H9 (cell line): ENCODE measurements around the gene AEBP2. TPM values are rescaled to one million over a fixed set of nuclear protein-coding genes. Genes with fewer than 3 reads are reported as not detected.

Experiments
- DNase-seq: peaks from one replicate; pipeline ENCODE4 v3.0.0-alpha.2; 2017
- H2AFZ ChIP-seq: one replicate; pipeline ENCODE4 v1.6.1; 2013; ENCODE audit warnings: mild to moderate bottlenecking, low read length, control low read depth, moderate library complexity
- H2AK5ac ChIP-seq: 2 replicates; pipeline ENCODE4 v1.6.1; 2013; ENCODE audit warnings: low read length, control low read depth, mixed read lengths; ENCODE audit not compliant: insufficient read length
- H2BK120ac ChIP-seq: one replicate; pipeline ENCODE4 v1.6.1; 2013; ENCODE audit warnings: low read depth, mild to moderate bottlenecking, low read length, control low read depth, inconsistent platforms; ENCODE audit not compliant: poor library complexity, severe bottlenecking
- H2BK12ac ChIP-seq: 2 replicates; pipeline ENCODE4 v1.6.1; 2013; ENCODE audit warnings: low read length, control low read depth, mixed read lengths, low read depth; ENCODE audit not compliant: insufficient read length
- H2BK15ac ChIP-seq: 2 replicates; pipeline ENCODE4 v1.6.1; 2013; ENCODE audit warnings: low read depth, low read length, control low read depth
- H2BK20ac ChIP-seq: one replicate; pipeline ENCODE4 v1.6.1; 2013; ENCODE audit warnings: low read depth, mild to moderate bottlenecking, low read length, control low read depth, inconsistent platforms; ENCODE audit not compliant: poor library complexity, severe bottlenecking
- H2BK5ac ChIP-seq: 2 replicates; pipeline ENCODE4 v1.6.1; 2013; ENCODE audit warnings: low read length, control low read depth, mixed read lengths; ENCODE audit not compliant: insufficient read length
- H3K14ac ChIP-seq: 2 replicates; pipeline ENCODE4 v1.6.1; 2013; ENCODE audit warnings: low read length, control low read depth; ENCODE audit not compliant: insufficient read depth
- H3K18ac ChIP-seq: 2 replicates; pipeline ENCODE4 v1.6.1; 2013; ENCODE audit warnings: low read depth, mild to moderate bottlenecking, mixed read lengths, low read length, control low read depth; ENCODE audit not compliant: insufficient read length
- H3K23ac ChIP-seq: 2 replicates; pipeline ENCODE4 v1.6.1; 2013; ENCODE audit warnings: low read length, control low read depth, mixed read lengths, low read depth; ENCODE audit not compliant: insufficient read length
- H3K23me2 ChIP-seq: 2 replicates; pipeline ENCODE4 v1.6.1; 2013; ENCODE audit warnings: low read depth, mild to moderate bottlenecking, mixed read lengths, low read length, control low read depth; ENCODE audit not compliant: insufficient read length, poor library complexity, severe bottlenecking
- H3K27ac ChIP-seq: 2 replicates; pipeline ENCODE4 v1.5.1; 2013; ENCODE audit warnings: low read length, control low read depth, mixed read lengths, low read depth; ENCODE audit not compliant: insufficient read length
- H3K27me3 ChIP-seq: 2 replicates; pipeline ENCODE4 v1.6.1; 2013; ENCODE audit warnings: low read length, control low read depth, inconsistent platforms; ENCODE audit not compliant: insufficient read depth
- H3K4ac ChIP-seq: 2 replicates; pipeline ENCODE4 v1.6.1; 2013; ENCODE audit warnings: low read depth, mild to moderate bottlenecking, control low read depth, inconsistent platforms, low read length, moderate library complexity
- H3K4me1 ChIP-seq: 2 replicates; pipeline ENCODE4 v1.6.1; 2013; ENCODE audit warnings: low read length, control low read depth, inconsistent platforms; ENCODE audit not compliant: insufficient read depth
- H3K4me2 ChIP-seq: 2 replicates; pipeline ENCODE4 v1.6.1; 2013; ENCODE audit warnings: low read length, control low read depth, mixed read lengths; ENCODE audit not compliant: insufficient read length, insufficient read depth
- H3K56ac ChIP-seq: 2 replicates; pipeline ENCODE4 v1.6.1; 2013; ENCODE audit warnings: low read depth, mild to moderate bottlenecking, mixed read lengths, low read length, control low read depth; ENCODE audit not compliant: insufficient read length
- H3K79me1 ChIP-seq: 2 replicates; pipeline ENCODE4 v1.6.1; 2013; ENCODE audit warnings: low read depth, mild to moderate bottlenecking, moderate library complexity, low read length, control low read depth, inconsistent platforms; ENCODE audit not compliant: insufficient read depth, poor library complexity, severe bottlenecking
- H3K79me2 ChIP-seq: 2 replicates; pipeline ENCODE4 v1.6.1; 2013; ENCODE audit warnings: low read length, control low read depth, inconsistent platforms; ENCODE audit not compliant: insufficient read depth
- H3K9ac ChIP-seq: 2 replicates; pipeline ENCODE4 v1.6.1; 2013; ENCODE audit warnings: low read length, control low read depth, mixed read lengths; ENCODE audit not compliant: insufficient read length; ENCODE audit errors: extremely low read depth
- H3K9me3 ChIP-seq: one replicate; pipeline ENCODE4 v1.6.1; 2013; ENCODE audit warnings: low read depth, low read length, inconsistent platforms; ENCODE audit not compliant: control insufficient read depth
- H3T11ph ChIP-seq: one replicate; pipeline ENCODE4 v1.6.1; 2013; ENCODE audit warnings: mild to moderate bottlenecking, low read length, control low read depth, inconsistent platforms
- H4K20me1 ChIP-seq: one replicate; pipeline ENCODE4 v1.6.1; 2013; ENCODE audit not compliant: control insufficient read depth, insufficient read length, insufficient read depth
- H4K5ac ChIP-seq: 2 replicates; pipeline ENCODE4 v1.6.1; 2013; ENCODE audit warnings: low read depth, mild to moderate bottlenecking, mixed read lengths, low read length, control low read depth; ENCODE audit not compliant: insufficient read length
- H4K8ac ChIP-seq: replicated peaks from 2 replicates; pipeline ENCODE4 v1.6.1; 2013; ENCODE audit warnings: low read length, control low read depth, mixed read lengths, low read depth; ENCODE audit not compliant: insufficient read length
- H4K91ac ChIP-seq: 2 replicates; pipeline ENCODE4 v1.6.1; 2013; ENCODE audit warnings: low read depth, mild to moderate bottlenecking, moderate library complexity, mixed read lengths, low read length, control low read depth; ENCODE audit not compliant: insufficient read length
- H3K27ac Mint-ChIP-seq, 3 experiments: 2 replicates in 2 of 3; 3 replicates in 1 of 3; pipeline ENCODE4 v1.8.0; 2020 to 2021; ENCODE audit warnings: mixed read lengths in 3 of 3, mild to moderate bottlenecking in 1 of 3, moderate library complexity in 1 of 3
- H3K27me3 Mint-ChIP-seq: 2 replicates; pipeline ENCODE4 v1.8.0; 2021; ENCODE audit warnings: low read depth, mild to moderate bottlenecking, moderate library complexity, mixed read lengths
- H3K36me3 Mint-ChIP-seq, 3 experiments: 2 replicates in 2 of 3; 3 replicates in 1 of 3; pipeline ENCODE4 v1.8.0; 2020 to 2021; ENCODE audit warnings: low read depth in 3 of 3, mixed read lengths in 3 of 3; ENCODE audit not compliant: insufficient read depth in 1 of 3
- H3K4me1 Mint-ChIP-seq, 2 experiments: 2 replicates each; pipeline ENCODE4 v1.8.0; 2020; ENCODE audit warnings: mixed read lengths in 2 of 2
- H3K4me3 Mint-ChIP-seq, 2 experiments: 2 replicates in 1 of 2; 3 replicates in 1 of 2; pipeline ENCODE4 v1.8.0; 2020 to 2021; ENCODE audit warnings: mild to moderate bottlenecking in 2 of 2, mixed read lengths in 2 of 2, moderate library complexity in 1 of 2
- H3K9me3 Mint-ChIP-seq, 2 experiments: 2 replicates in 1 of 2; 3 replicates in 1 of 2; pipeline ENCODE4 v1.8.0; 2020; ENCODE audit warnings: mild to moderate bottlenecking in 2 of 2, mixed read lengths in 2 of 2, moderate library complexity in 1 of 2
- CTCF ChIP-seq: fragments of 200-600 bp; sonication (generic); conservative IDR thresholded peaks from 3 replicates; pipeline ENCODE4 v1.8.0; 2021; ENCODE audit warnings: antibody characterized with exemption, mild to moderate bottlenecking
- WGBS: extraction: QIAGEN DNeasy Blood & Tissue Kit; methylation state at CpG from one replicate; pipeline ENCODE4 v1.1.7; 2013; ENCODE audit warnings: missing lambda C conversion rate, low lambda C conversion rate, mixed read lengths; ENCODE audit not compliant: insufficient read length; ENCODE audit errors: extremely low coverage; 5-methylcytosine and 5-hydroxymethylcytosine counted together
- total RNA-seq: library from RNA; stranded (reverse); gene quantifications from 2 replicates; pipeline ENCODE4 v1.2.1, GENCODE V29; 2021

Gene AEBP2
- total RNA-seq, 1 experiment from 2014 or later: 82.8 TPM

GRCh38 chr12:19440916-19441315, 1.6 kb downstream of the AEBP2 start:
- H3K23me2 ChIP-seq: no peaks in the 10 kb centered on the region
- no peak for TF ChIP-seq CTCF
- no peaks in the 10 kb centered on the region for H3K9me3 ChIP-seq
- no peak overlapping the region for H3K56ac ChIP-seq
- WGBS: no CpG with 5 or more reads among the region's 8 CpGs
- H2BK15ac ChIP-seq: no peak overlapping the region
- no peaks in the 10 kb centered on the region for H3K79me1 ChIP-seq
- no peak overlapping the region for H2AK5ac ChIP-seq
- Mint-ChIP-seq H3K4me1 (peaks cover 49 to 64% of the 10 kb centered on the region in 2 experiments), H3K36me3 (peaks cover 24 to 51% (median 42%) of the 10 kb centered on the region in 3 experiments), H3K9me3 (peaks cover 6% of the 10 kb centered on the region in 2 experiments; a peak in 4 of 5 replicates), H3K4me3 (peak overlapping the region; percentile 99 to 100), H3K27me3 (no peaks in the 10 kb centered on the region; the same call in 1 of the 2 replicates), H3K27ac (peak overlapping the region; percentile 71 to 97 (median 93); a peak in 5 of 7 replicates)
- no peak overlapping the region for H3K4ac ChIP-seq
- H3K18ac ChIP-seq: no peak overlapping the region
- H4K91ac ChIP-seq: no peak overlapping the region
- no peak overlapping the region for H3K23ac ChIP-seq
- no peak overlapping the region for H4K5ac ChIP-seq
- H2AFZ ChIP-seq: no peak overlapping the region
- H3K27me3 ChIP-seq: no peaks in the 10 kb centered on the region
- no peak overlapping the region for H3T11ph ChIP-seq
- peak overlapping the region; percentile 95 for H3K9ac ChIP-seq
- DNase-seq: no peak
- H3K4me1 ChIP-seq: peaks cover 2% of the 10 kb centered on the region; the same call in 1 of the 2 replicates
- H2BK12ac ChIP-seq: no peak overlapping the region
- no peaks in the 10 kb centered on the region for H4K20me1 ChIP-seq
- no peak overlapping the region for H3K14ac ChIP-seq
- H2BK120ac ChIP-seq: no peak overlapping the region
- H3K79me2 ChIP-seq: peaks cover 48% of the 10 kb centered on the region; the same call in 1 of the 2 replicates
- peak overlapping the region; percentile 60 for H3K4me2 ChIP-seq
- no peak overlapping the region for H2BK5ac ChIP-seq
- no peak overlapping the region for H3K27ac ChIP-seq
- H4K8ac ChIP-seq: no peak overlapping the region
- no peak overlapping the region for H2BK20ac ChIP-seq
